SH-SY5Y (cell line): ENCODE data around the gene C4A.

Experiments used
- GATA2 ChIP-seq: IDR thresholded peaks from 2 replicates; pipeline ENCODE4 v1.6.1; 2011; ENCODE audit warnings: mild to moderate bottlenecking, low read depth, low read length
- GATA3 ChIP-seq: IDR thresholded peaks from 2 replicates; pipeline ENCODE4 v1.6.1; 2011; ENCODE audit warnings: low read depth, mild to moderate bottlenecking, low read length, moderate library complexity

GRCh38 chr6:31967926-31968320 lies 13.9 kb upstream of the C4A start:
- TF ChIP-seq GATA2 (no peak), GATA3 (no peak)
